Urinary bladder (tissue), 4 donors: ENCODE measurements around the gene COL4A3. TPM values are rescaled to one million over a fixed set of nuclear protein-coding genes. Genes with fewer than 3 reads are reported as not detected.

Experiments used
- DNase-seq: peaks from one replicate; pipeline ENCODE4 v3.0.0-alpha.2; 2015; ENCODE audit errors: extremely low spot score
- H3K27ac ChIP-seq: one replicate; pipeline ENCODE4 v1.5.1; 2013; ENCODE audit warnings: low read depth, mild to moderate bottlenecking, moderate library complexity
- H3K36me3 ChIP-seq: one replicate; pipeline ENCODE4 v1.6.1; 2013; ENCODE audit warnings: mild to moderate bottlenecking, moderate library complexity; ENCODE audit not compliant: insufficient read depth
- H3K4me1 ChIP-seq: one replicate; pipeline ENCODE4 v1.6.1; 2013; ENCODE audit warnings: mild to moderate bottlenecking, moderate library complexity; ENCODE audit not compliant: insufficient read depth
- H3K4me3 ChIP-seq: one replicate; pipeline ENCODE4 v1.5.1; 2013; ENCODE audit warnings: low read depth, low read length
- WGBS: extraction: QIAGEN DNeasy Blood & Tissue Kit; methylation state at CpG from one replicate; pipeline ENCODE4 v1.1.7; 2013; 5-methylcytosine and 5-hydroxymethylcytosine counted together
- polyA plus RNA-seq: library from polyadenylated mRNA; stranded (reverse); fragments of 200-250 nt; gene quantifications from one replicate; pipeline ENCODE4 v1.2.3, GENCODE V29; 2013
- total RNA-seq: library from RNA; depleted of rRNA; stranded (reverse); fragments of >200 nt; gene quantifications from one replicate; pipeline ENCODE4 v1.2.3, GENCODE V29; 2014
- donor health status: healthy with polysubstance abuse.
- donor health status: healthy.

COL4A3 gene
- total and polyA plus RNA-seq, 2 donors = 0.74 to 1.4 TPM

DNA sequence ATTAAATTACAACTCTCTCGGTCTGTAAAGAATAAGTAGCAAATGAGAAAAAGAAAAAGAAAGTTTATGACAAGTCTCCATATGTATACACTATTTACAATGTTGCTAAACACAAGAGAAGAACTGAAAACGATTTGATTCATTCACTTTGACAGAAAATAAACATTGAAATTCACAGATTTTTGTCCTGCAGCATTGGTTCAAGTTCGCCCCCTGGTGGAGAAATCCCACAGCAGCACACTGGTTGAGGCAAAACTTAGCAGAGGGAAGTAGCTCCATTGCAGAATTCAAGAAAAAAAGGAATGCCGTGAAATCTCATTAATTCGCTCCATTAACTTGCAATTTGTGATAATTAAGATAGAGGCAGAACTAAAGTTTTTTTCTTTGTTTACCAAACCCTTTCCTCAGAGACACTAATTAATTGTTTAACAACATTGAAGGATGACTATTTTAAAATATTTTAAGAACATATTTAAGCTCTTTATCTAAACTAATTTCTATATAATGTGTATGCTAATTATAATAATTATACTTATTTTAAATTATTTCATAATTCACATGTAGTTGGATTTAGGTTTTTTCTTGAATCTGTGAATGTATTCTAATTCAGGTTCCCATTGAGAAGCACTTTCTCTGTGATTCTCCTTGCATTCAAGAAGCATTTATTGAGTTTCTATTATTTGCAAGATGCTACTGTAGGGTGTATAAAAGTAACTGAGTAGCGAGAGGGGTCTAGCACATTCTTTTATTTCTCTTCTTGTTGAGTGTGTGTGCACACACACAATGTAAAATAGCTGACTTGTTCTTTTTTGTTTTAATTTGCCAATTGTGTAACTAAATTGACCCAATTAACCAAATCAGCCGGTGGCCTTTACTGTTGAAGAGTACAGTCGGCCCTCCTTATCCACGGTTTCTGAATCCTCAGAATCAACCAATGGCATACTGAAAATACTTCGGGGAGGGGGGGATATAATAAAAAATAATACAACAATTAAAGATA lies 74.1 kb downstream of the COL4A3 start:
- DNase-seq = peak; percentile 46
- WGBS = 35% methylated on average over 10 of the region's 10 CpGs
- Histone ChIP-seq H3K36me3 (no peaks in the 10 kb centered on the region), H3K4me3 (no peak overlapping the region), H3K4me1 (no peaks in the 10 kb centered on the region), H3K27ac (no peak overlapping the region)

- Histone ChIP-seq H3K27ac (no peak overlapping the region), H3K36me3 (no peaks in the 10 kb centered on the region), H3K4me1 (no peaks in the 10 kb centered on the region), H3K4me3 (no peak overlapping the region)
- no peak for DNase-seq
- 49% methylated on average over 2 of the region's 2 CpGs for WGBS
Observed at GRCh38 chr2:227241005-227241404, 76.6 kb downstream of the COL4A3 start.

DNA sequence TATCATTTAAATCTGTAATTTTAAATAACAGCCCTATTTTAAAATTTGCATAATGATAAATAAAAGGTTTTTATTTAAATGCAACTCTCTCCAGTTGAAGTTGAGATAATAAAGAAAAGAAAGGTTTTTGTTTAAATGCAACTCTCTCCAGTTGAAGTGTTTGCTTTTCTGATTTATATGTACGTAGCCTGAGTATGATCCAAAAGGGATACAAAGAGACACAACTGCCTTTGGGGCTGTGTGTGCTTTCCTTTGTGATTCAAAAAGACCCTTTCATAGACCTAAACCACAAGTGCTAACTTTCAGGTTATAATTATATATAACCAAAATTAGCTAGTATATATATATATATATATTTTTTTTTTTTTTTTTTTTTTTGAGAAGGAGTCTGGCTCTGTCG lies 84.5 kb downstream of the COL4A3 start:
- no peak for DNase-seq

GRCh38 chr2:227252831-227253230 lies 88.4 kb downstream of the COL4A3 start:
- H3K36me3 ChIP-seq = no peaks in the 10 kb centered on the region
- 39% methylated on average over 2 of the region's 2 CpGs for WGBS
- H3K27ac ChIP-seq = no peak overlapping the region
- H3K4me1 ChIP-seq = no peaks in the 10 kb centered on the region
- no peak for DNase-seq
- H3K4me3 ChIP-seq = no peak overlapping the region

More for the DNA sequence above, 84.5 kb downstream of the COL4A3 start:
- Histone ChIP-seq H3K27ac (no peak overlapping the region), H3K36me3 (no peaks in the 10 kb centered on the region), H3K4me1 (no peaks in the 10 kb centered on the region), H3K4me3 (no peak overlapping the region)
- WGBS = 89% methylated on average over 2 of the region's 2 CpGs

GRCh38 chr2:227256605-227257004 lies 92.2 kb downstream of the COL4A3 start:
- Histone ChIP-seq H3K36me3 (no peaks in the 10 kb centered on the region), H3K4me3 (no peak overlapping the region), H3K27ac (no peak overlapping the region), H3K4me1 (no peaks in the 10 kb centered on the region)
- no peak for DNase-seq

DNA sequence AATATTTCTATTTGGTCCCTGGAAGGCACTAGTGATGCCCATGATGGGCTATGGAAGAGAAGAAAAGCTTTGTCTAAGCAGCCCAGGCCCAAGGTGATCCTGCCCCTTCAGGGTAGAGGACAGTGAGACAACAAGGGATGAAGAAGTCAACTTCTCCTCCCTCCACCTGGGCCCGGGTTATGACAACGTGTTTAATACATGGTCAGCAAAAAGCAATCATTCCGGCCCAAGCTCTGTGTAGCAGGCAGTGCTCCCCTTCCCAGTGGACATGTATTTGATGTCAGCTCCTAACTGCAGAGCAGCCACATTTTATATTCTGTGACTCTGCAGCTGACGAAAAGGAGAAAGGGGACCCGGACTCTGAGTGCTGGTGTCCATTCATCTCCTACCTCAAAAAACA lies 93.4 kb downstream of the COL4A3 start:
- no peak overlapping the region for H3K4me3 ChIP-seq
- WGBS = 94% methylated on average over 5 of the region's 5 CpGs
- H3K36me3 ChIP-seq = no peaks in the 10 kb centered on the region
- H3K27ac ChIP-seq = no peak overlapping the region
- H3K4me1 ChIP-seq = no peaks in the 10 kb centered on the region
- DNase-seq = no peak

DNA sequence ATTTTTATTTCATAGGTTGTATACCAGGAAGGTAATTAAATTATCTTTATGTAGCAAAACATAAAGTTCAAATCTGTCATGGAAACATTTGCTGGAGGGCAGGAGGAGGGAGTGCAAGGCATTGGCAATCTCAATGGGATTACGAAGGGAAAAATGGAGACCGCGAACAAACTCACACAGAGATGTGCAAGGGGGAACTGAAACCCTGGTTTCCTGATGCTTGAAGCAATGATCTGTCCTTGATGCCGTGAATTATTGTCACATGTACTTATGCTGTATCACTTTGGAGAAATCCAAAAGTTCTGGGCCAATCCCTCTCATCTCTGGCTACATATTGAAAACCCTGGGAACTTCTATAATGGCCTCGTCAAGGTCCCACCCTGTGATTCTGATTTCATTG lies 95.6 kb downstream of the COL4A3 start:
- WGBS = 93% methylated on average over 5 of the region's 5 CpGs
- H3K36me3 ChIP-seq = peaks cover 3% of the 10 kb centered on the region
- H3K4me1 ChIP-seq = no peaks in the 10 kb centered on the region
- no peak overlapping the region for H3K27ac ChIP-seq
- no peak overlapping the region for H3K4me3 ChIP-seq
- DNase-seq = no peak

DNA sequence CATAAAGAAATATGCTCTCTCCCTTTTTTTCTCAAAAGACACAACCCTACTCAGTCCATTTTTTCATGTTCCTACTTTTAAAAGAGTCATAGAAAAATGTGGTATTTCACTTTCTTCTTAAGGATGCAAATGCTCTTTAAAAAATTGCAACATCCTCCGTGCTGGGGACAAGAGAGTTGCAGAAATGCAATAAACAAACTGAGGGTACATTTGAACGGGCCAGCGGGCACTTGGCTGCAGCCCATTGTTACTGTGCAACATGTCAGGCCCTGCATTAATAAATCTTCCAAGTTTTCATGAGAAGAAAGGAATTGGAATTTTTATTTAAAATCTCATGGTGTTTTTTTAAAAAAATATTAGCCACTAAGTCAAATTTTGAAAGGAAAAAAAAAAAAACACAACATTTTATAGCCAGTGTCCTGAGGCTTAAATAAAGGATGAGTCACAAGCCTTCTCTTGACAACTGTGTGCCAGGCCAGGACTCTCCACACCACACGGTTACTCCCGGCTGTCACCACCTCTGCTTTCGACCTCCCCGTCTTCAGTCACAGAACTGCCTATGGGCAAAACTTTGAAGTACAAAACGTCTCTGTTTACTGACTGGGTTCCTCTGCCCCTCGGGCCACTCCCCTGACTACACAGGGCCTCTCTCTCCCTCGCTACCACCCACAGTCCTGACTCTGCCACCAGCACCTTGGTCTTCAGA lies 103.1 kb downstream of the COL4A3 start:
- Histone ChIP-seq H3K27ac (no peak overlapping the region), H3K36me3 (peaks cover 3% of the 10 kb centered on the region), H3K4me1 (no peaks in the 10 kb centered on the region), H3K4me3 (no peak overlapping the region)
- 68% methylated on average over 10 of the region's 10 CpGs for WGBS
- no peak for DNase-seq

- Histone ChIP-seq H3K36me3 (no peaks in the 10 kb centered on the region), H3K4me1 (no peaks in the 10 kb centered on the region), H3K4me3 (no peak overlapping the region), H3K27ac (no peak overlapping the region)
- DNase-seq = no peak
Observed at GRCh38 chr2:227280895-227281294, 116.5 kb downstream of the COL4A3 start.

GRCh38 chr2:227285741-227286236 lies 121.4 kb downstream of the COL4A3 start:
- no peak overlapping the region for H3K27ac ChIP-seq
- DNase-seq = no peak
- H3K4me3 ChIP-seq = no peak overlapping the region
- no peaks in the 10 kb centered on the region for H3K36me3 ChIP-seq
- no peaks in the 10 kb centered on the region for H3K4me1 ChIP-seq
- WGBS = 81% methylated on average over 6 of the region's 6 CpGs

DNA sequence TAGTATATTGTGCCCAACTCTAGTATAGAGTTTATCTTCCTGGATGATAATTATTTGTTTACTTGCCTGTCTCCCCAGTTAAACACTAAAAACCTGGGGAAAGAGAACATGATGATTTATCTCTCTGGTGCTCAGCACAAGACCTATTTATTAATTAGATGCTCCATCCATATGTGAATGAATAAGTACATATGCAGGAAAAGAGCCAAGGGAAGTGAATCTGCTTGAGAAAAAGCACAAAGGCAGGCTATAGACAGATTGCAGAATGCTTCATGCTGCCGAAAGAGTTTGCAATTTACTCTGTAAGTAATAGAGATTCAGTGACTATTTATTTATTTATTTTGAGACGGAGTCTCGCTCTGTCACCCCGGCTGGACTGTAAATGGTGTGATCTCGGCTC lies 123.3 kb downstream of the COL4A3 start:
- WGBS = 82% methylated on average over 5 of the region's 5 CpGs
- Histone ChIP-seq H3K4me3 (no peak overlapping the region), H3K4me1 (no peaks in the 10 kb centered on the region), H3K36me3 (no peaks in the 10 kb centered on the region), H3K27ac (no peak overlapping the region)
- DNase-seq = no peak

GRCh38 chr2:227292314-227292713 lies 127.9 kb downstream of the COL4A3 start:
- Histone ChIP-seq H3K27ac (no peak overlapping the region), H3K4me3 (no peak overlapping the region), H3K36me3 (no peaks in the 10 kb centered on the region), H3K4me1 (no peaks in the 10 kb centered on the region)
- no peak for DNase-seq
- WGBS = 77% methylated on average over 3 of the region's 3 CpGs

GRCh38 chr2:227293531-227293930 lies 129.1 kb downstream of the COL4A3 start:
- 40% methylated on average over 4 of the region's 4 CpGs for WGBS
- no peaks in the 10 kb centered on the region for H3K4me1 ChIP-seq
- H3K36me3 ChIP-seq = no peaks in the 10 kb centered on the region
- H3K27ac ChIP-seq = no peak overlapping the region
- no peak overlapping the region for H3K4me3 ChIP-seq
- no peak for DNase-seq

DNA sequence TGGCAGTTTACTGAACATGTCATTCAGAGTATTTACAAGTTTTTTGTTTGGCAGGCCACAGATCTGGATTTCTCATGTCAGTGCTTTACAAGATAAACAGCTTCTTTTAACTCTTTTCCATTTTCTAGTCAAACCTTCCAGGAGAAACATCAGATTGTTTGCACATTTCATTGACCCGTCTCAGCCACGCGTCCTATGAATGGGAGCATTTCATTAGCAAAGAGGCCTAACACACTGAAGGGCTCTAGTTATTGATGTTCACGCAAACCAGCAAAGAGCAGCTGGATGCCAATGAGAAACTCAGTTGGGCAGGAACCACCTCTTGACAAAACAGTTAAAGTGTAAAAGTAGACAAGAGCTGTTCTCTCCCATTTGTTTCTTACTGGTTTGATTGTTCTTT lies 131.4 kb downstream of the COL4A3 start:
- DNase-seq = no peak
- Histone ChIP-seq H3K36me3 (no peaks in the 10 kb centered on the region), H3K4me1 (no peaks in the 10 kb centered on the region), H3K27ac (no peak overlapping the region), H3K4me3 (no peak overlapping the region)
- 86% methylated on average over 4 of the region's 4 CpGs for WGBS
